BE2C (cell line): ENCODE results near the gene EIF3F.

Experiments used
- DNase-seq: peaks from one replicate; pipeline ENCODE4 v3.0.0-alpha.2; 2020
- H3K27me3 ChIP-seq: fragments of 250-450 bp; sonication (Bioruptor Pico); 2 replicates; pipeline ENCODE4 v1.5.1; 2020; ENCODE audit warnings: mild to moderate bottlenecking
- H3K36me3 ChIP-seq: fragments of 250-450 bp; sonication (Bioruptor Pico); 2 replicates; pipeline ENCODE4 v1.5.1; 2020; ENCODE audit warnings: mild to moderate bottlenecking
- H3K4me1 ChIP-seq: fragments of 250-450 bp; sonication (Bioruptor Pico); 2 replicates; pipeline ENCODE4 v1.5.1; 2020
- H3K4me3 ChIP-seq: 2 replicates; pipeline ENCODE4 v1.5.1; 2011; ENCODE audit warnings: low read depth, low read length
- H3K9me3 ChIP-seq: fragments of 250-450 bp; sonication (Bioruptor Pico); 2 replicates; pipeline ENCODE4 v1.5.1; 2020
- CTCF ChIP-seq: IDR thresholded peaks from 2 replicates; pipeline ENCODE4 v1.5.1; 2012; ENCODE audit warnings: mild to moderate bottlenecking, low read depth, low read length

The EIF3F gene

GRCh38 chr11:8016440-8016839 is 29.3 kb downstream of the EIF3F start:
- H3K9me3 ChIP-seq = no peaks in the 10 kb centered on the region
- H3K36me3 ChIP-seq = no peaks in the 10 kb centered on the region
- TF ChIP-seq CTCF = no peak
- no peak for DNase-seq
- no peak overlapping the region for H3K4me3 ChIP-seq
- H3K4me1 ChIP-seq = no peaks in the 10 kb centered on the region
- no peaks in the 10 kb centered on the region for H3K27me3 ChIP-seq

DNA sequence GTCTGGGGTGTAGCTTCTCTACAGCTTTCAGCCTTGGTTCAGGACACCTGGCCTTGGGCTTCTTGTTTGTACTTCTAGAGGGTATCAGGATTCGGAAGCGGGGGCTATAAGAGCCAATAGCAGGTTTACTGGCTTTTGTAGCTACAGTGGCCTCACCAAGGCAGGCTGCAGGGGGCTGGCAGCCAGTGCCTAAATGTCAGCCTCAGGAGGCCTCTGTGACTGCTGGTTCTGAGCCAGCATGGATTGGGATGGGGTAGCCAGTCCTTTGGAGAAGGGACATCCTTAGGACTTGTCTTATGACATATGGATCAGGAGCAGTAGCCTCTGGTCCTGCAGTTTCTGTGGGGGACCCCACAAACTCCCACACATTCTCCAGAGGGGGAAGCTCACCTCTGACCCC is 29.9 kb downstream of the EIF3F start:
- no peak for DNase-seq
- no peak for TF ChIP-seq CTCF
- Histone ChIP-seq H3K4me1 (no peaks in the 10 kb centered on the region), H3K27me3 (no peaks in the 10 kb centered on the region), H3K36me3 (no peaks in the 10 kb centered on the region), H3K9me3 (no peaks in the 10 kb centered on the region), H3K4me3 (no peak overlapping the region)

GRCh38 chr11:8017894-8018483 is 30.9 kb downstream of the EIF3F start:
- Histone ChIP-seq H3K4me3 (no peak overlapping the region), H3K27me3 (no peaks in the 10 kb centered on the region), H3K36me3 (no peaks in the 10 kb centered on the region), H3K9me3 (no peaks in the 10 kb centered on the region), H3K4me1 (no peaks in the 10 kb centered on the region)
- no peak for DNase-seq
- no peak for TF ChIP-seq CTCF

DNA sequence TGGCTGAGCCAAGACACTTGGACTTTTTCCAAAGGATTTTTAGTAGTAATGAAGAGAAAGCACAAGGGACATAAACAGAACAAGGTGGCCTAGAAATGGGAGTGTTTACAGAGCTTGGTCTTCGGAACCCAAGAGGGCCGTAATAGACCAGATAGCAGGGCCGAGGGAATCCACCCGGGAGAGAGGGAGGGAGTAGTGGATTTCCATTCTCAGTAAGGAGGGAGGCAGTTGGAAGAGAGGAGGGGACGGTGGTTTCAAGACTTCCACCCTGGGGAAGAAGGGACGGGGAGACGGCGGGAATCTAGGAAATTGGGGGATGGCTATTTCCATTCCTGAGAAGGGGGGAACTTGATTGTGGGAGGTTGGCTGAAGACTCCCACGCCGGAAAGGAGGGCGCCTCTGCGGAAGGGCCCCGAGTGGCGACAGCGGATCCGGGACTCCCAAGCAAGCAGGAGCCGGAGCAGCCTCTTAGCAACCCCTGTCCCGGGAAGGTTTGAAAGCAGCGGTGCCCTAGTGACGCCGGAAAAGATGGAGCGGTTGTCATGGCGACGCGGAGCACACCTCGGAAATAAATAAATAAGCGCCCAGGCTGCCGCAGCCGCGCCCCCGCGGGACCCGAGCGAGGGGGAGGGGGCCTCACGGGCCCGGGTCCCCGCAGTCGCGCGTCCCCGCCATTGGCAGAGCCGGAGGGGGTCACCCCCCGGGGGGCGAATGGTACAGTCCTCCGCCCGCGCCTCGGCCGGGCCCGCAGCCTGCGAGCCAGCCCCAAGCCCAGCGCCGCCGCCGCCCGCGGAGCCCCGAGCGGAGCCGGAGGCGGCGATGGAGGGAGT is 31.6 kb downstream of the EIF3F start:
- no peaks in the 10 kb centered on the region for H3K4me1 ChIP-seq
- peak; percentile 55 for DNase-seq
- TF ChIP-seq CTCF = no peak
- H3K36me3 ChIP-seq = no peaks in the 10 kb centered on the region
- peak overlapping the region; percentile 70 for H3K4me3 ChIP-seq
- H3K9me3 ChIP-seq = no peaks in the 10 kb centered on the region
- H3K27me3 ChIP-seq = no peaks in the 10 kb centered on the region

GRCh38 chr11:8019314-8020243 is 32.4 kb downstream of the EIF3F start:
- Histone ChIP-seq H3K4me1 (no peaks in the 10 kb centered on the region), H3K27me3 (no peaks in the 10 kb centered on the region), H3K36me3 (no peaks in the 10 kb centered on the region), H3K4me3 (peak overlapping the region; percentile 70), H3K9me3 (no peaks in the 10 kb centered on the region)
- TF ChIP-seq CTCF = no peak
- DNase-seq = peak; percentile 24
